Activated CD4-positive, alpha-beta T cell treated with anti-CD3 and anti-CD28 coated beads, Interleukin-2, Interleukin-4, amounts not matched to agents 100 ng/mL and 50 ng/mL, durations not matched to agents 16 hours and 8 hours (primary cell): ENCODE results near the gene TAGLN3.
A peak's percentile ranks its signal among the peaks of the same experiment; 100 is the strongest.

Source experiments
- DNase-seq: peaks from one replicate; pipeline ENCODE4 v3.0.0-alpha.2; 2020; ENCODE audit warnings: low spot score

The TAGLN3 gene

GRCh38 chr3:112048911-112049310, 50.2 kb downstream of the TAGLN3 start:
- DNase-seq, result no peak

DNA sequence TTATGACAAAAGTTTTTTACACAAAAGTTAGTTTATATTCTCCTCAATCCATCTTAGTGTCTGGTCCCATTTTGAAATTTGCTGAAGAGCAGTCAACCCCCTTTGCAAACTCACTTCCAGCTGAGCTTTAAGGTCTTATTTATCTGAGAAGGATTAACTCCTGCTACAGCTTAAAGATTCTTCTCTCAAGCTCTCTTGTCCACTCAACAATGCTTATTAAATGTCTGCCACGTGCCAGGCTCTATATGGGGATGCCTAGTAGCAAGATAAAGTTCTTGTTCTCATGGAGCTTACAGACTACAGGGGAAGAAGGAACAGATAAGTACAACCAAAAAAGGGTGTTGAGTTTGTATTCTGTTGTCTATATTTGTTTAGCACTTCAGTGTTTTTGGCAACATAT, 54.5 kb downstream of the TAGLN3 start:
- no peak for DNase-seq

- peak; percentile 62 for DNase-seq
These were observed 57.8 kb downstream of the TAGLN3 start for GRCh38 chr3:112056451-112056929.

- no peak for DNase-seq
These were observed 60.8 kb downstream of the TAGLN3 start for GRCh38 chr3:112059497-112059896.

DNA sequence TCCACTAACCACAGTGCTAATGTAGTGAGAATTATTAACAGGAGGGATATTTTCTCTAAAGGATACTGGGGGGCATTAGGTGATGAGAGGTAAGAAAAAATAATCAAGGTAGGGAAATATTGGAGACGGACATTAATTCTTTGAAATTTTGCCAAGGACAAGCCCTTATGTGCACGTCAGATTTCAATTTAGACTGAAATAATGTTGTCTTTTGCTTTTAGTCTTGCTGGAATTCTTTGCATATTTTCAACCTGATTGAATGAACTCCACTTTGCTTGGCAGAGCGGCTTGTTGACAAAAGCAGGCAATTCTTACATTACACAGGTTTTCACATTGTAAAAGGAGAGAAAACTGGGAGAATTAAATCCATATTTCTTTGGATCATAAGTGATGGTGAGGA, 62.4 kb downstream of the TAGLN3 start:
- no peak for DNase-seq
